Lung (tissue), 12 donors: ENCODE results near the gene MAST2. TPM values are rescaled to one million over a fixed set of nuclear protein-coding genes. Genes with fewer than 3 reads are reported as not detected.

Experiments
- ATAC-seq: fragments of 200-7000 bp; cut with Tn5 transposase; one replicate; pipeline ENCODE4 v1.9.1; 2020; ENCODE audit warnings: moderate number of reproducible peaks; ENCODE audit not compliant: insufficient read depth, low FRiP score
- DNase-seq, 3 donors: peaks; one replicate each; pipeline ENCODE4 v3.0.0-alpha.2; 2013 to 2017
- H3K27ac ChIP-seq, 2 donors: one replicate each; pipeline ENCODE4 v1.5.1; 2013; ENCODE audit warnings: mild to moderate bottlenecking in 2 of 2, moderate library complexity in 2 of 2, control low read depth in 1 of 2, inconsistent platforms in 1 of 2, low read depth in 1 of 2, low read length in 1 of 2
- H3K27me3 ChIP-seq, 3 donors: one replicate each; pipeline ENCODE4 v1.5.1; 2013; ENCODE audit warnings: low read length in 2 of 3; ENCODE audit not compliant: control insufficient read depth in 3 of 3, insufficient read depth in 3 of 3
- H3K36me3 ChIP-seq, 4 donors: one replicate each; pipeline ENCODE4 v1.5.1; 2013; ENCODE audit warnings: low read length in 4 of 4, mild to moderate bottlenecking in 1 of 4, moderate library complexity in 1 of 4; ENCODE audit not compliant: control insufficient read depth in 4 of 4, insufficient read depth in 4 of 4
- H3K4me1 ChIP-seq, 5 donors: one replicate each; pipeline ENCODE4 v1.5.1; 2013; ENCODE audit warnings: low read length in 5 of 5, mild to moderate bottlenecking in 2 of 5, moderate library complexity in 1 of 5; ENCODE audit not compliant: control insufficient read depth in 5 of 5, insufficient read depth in 5 of 5
- H3K4me3 ChIP-seq: one replicate; pipeline ENCODE4 v1.5.1; 2013; ENCODE audit warnings: mild to moderate bottlenecking, control low read depth, moderate library complexity
- H3K9ac ChIP-seq, 2 donors: one replicate each; pipeline ENCODE4 v1.5.1; 2013; ENCODE audit warnings: low read length in 2 of 2, control low read depth in 1 of 2; ENCODE audit not compliant: insufficient read depth in 1 of 2
- H3K9me3 ChIP-seq, 4 donors: one replicate each; pipeline ENCODE4 v1.5.1; 2013; ENCODE audit warnings: low read length in 3 of 4, mild to moderate bottlenecking in 1 of 4, moderate library complexity in 1 of 4; ENCODE audit not compliant: control insufficient read depth in 4 of 4, insufficient read depth in 3 of 4
- WGBS, 2 donors: extraction: QIAGEN DNeasy Blood & Tissue Kit; methylation state at CpG; one replicate each; pipeline ENCODE4 v1.1.7; 2013; 5-methylcytosine and 5-hydroxymethylcytosine counted together
- polyA plus RNA-seq, 2 donors: library from polyadenylated mRNA; stranded (reverse); fragments of 200-250 nt; gene quantifications; one replicate each; pipeline ENCODE4 v1.2.1, GENCODE V29; 2013
- total RNA-seq, 2 donors: library from RNA; depleted of rRNA in 1 of 2; stranded (reverse); fragments of >200 nt in 1 of 2; gene quantifications; one replicate each; pipeline ENCODE4 v1.2.1, GENCODE V29; 2014 to 2021
- TF ChIP-seq, protein P1 (sequence below): IDR thresholded peaks from 2 replicates; pipeline ENCODE4 v1.5.1; 2012; ENCODE audit warnings: mild to moderate bottlenecking; ENCODE audit errors: control extremely low read depth, extremely low read depth
- donor health status: control.
- donor health status: control.
- donor health status: Bipolar disorder and iron deficiency.
- donor health status: healthy.
- donor health status: DM: yes; HTN: yes; CAD: no.

Gene MAST2
- total and polyA plus RNA-seq, 4 donors = 10.5 to 28.6 (median 19.1) TPM

DNA sequence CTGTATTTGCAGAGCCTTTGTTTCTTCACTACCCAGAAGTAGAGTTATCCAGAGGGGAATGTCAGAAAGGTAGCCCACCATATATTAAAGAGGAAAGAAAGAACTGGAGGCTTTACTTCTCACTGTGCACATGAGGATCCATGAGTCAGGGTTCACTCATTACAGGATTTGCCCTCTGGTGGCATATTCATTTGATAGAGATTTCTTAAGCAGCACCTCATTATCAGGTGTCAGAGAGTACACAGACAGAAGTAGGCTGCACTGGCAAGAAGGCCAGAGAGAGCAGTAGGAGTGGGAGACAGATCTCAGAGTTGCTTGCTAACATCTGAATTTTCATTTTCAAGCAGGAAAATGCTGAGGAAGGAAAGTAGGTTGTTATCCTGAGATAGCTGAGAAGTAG lies 205.2 kb downstream of the MAST2 start:
- DNase-seq = no peak
- Histone ChIP-seq H3K9ac (no peak overlapping the region), H3K4me1 (peaks cover 0 to 4% (median 0%) of the 10 kb centered on the region in 5 donors), H3K27me3 (no peaks in the 10 kb centered on the region), H3K27ac (no peak overlapping the region), H3K9me3 (no peaks in the 10 kb centered on the region), H3K36me3 (peaks cover 15 to 52% (median 23%) of the 10 kb centered on the region in 4 donors), H3K4me3 (no peak overlapping the region)
- TF ChIP-seq, protein P1, sequence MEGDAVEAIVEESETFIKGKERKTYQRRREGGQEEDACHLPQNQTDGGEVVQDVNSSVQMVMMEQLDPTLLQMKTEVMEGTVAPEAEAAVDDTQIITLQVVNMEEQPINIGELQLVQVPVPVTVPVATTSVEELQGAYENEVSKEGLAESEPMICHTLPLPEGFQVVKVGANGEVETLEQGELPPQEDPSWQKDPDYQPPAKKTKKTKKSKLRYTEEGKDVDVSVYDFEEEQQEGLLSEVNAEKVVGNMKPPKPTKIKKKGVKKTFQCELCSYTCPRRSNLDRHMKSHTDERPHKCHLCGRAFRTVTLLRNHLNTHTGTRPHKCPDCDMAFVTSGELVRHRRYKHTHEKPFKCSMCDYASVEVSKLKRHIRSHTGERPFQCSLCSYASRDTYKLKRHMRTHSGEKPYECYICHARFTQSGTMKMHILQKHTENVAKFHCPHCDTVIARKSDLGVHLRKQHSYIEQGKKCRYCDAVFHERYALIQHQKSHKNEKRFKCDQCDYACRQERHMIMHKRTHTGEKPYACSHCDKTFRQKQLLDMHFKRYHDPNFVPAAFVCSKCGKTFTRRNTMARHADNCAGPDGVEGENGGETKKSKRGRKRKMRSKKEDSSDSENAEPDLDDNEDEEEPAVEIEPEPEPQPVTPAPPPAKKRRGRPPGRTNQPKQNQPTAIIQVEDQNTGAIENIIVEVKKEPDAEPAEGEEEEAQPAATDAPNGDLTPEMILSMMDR = no peak
- ATAC-seq = no peak

DNA sequence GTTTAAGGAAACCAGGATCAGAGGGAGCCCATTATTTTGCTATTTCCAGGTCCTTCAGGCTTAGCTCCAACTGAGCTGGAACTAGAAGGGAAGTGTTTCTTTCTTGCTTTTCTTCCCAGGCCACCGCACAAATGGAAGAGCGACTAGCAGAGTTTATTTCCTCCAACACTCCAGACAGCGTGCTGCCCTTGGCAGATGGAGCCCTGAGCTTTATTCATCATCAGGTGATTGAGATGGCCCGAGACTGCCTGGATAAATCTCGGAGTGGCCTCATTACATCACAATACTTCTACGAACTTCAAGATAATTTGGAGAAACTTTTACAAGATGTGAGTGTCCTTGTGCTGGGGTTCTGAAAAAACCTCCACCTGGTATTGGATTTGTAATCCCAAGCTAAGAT lies 207.2 kb downstream of the MAST2 start:
- Histone ChIP-seq H3K9me3 (no peaks in the 10 kb centered on the region), H3K27me3 (no peaks in the 10 kb centered on the region), H3K4me1 (no peaks in the 10 kb centered on the region), H3K4me3 (no peak overlapping the region), H3K27ac (no peak overlapping the region), H3K9ac (no peak overlapping the region), H3K36me3 (peaks cover 15 to 54% (median 23%) of the 10 kb centered on the region in 4 donors)
- no peak for DNase-seq
- 98% methylated on average over 6 of the region's 6 CpGs for WGBS, 2 donors
- no peak for ATAC-seq
- TF ChIP-seq, protein P1 = no peak

DNA sequence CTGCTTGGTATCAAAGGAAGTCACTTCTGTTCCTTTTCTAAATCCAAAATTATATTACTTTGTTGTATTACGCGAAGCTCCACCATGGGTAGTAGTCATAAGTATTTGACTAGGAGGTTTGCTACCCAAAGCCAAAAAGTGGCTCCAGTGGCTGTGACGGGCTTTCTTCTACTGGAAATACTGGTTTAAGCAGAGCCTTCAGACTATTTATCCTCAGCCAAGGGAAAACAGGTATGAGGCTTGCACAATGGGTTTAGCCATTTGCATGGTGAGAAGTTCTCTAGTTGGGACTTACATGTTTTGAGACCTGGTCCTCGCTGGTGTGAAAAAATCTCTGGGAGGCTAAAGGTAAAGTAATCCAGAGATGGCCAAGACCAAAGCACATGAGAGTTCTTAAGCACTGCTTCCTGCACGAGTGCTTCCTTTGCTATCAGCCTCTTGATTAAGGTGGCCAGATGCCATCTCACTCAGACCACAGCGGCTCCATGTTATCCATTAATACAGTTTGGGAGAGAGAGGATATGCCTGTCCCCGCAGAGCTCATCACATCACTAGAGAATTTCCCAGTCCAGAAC lies 207.8 kb downstream of the MAST2 start:
- TF ChIP-seq, protein P1 = no peak
- Histone ChIP-seq H3K9me3 (no peaks in the 10 kb centered on the region), H3K27ac (no peak overlapping the region), H3K9ac (no peak overlapping the region), H3K27me3 (no peaks in the 10 kb centered on the region), H3K4me1 (no peaks in the 10 kb centered on the region), H3K4me3 (no peak overlapping the region), H3K36me3 (peaks cover 15 to 54% (median 22%) of the 10 kb centered on the region in 4 donors)
- no peak for ATAC-seq
- no peak for DNase-seq
- 84 to 92% methylated on average over 7 of the region's 7 CpGs for WGBS, 2 donors

DNA sequence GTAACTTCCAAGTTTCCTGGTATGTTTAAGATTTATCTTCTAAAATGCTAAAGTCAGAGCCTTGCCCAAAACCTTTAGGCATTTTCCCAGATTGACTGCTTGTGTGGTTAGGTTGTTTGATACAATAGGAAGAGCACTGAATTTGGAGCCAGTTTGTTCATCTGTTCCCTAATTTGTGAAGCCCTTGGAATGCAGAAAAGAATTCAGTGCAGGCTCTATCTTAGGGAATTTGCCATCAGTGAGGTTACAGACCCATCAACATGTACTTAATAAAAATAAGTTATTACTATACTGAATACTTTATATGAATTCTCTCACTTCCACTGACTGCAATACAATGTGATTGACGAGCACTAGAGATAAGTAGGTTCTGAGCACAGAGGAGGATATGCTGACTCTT lies 208.8 kb downstream of the MAST2 start:
- WGBS, 2 donors = 90 to 97% methylated on average over 1 of the region's 1 CpG
- H3K9ac ChIP-seq = no peak overlapping the region
- H3K4me3 ChIP-seq = no peak overlapping the region
- no peaks in the 10 kb centered on the region for H3K9me3 ChIP-seq
- no peak for DNase-seq
- no peaks in the 10 kb centered on the region for H3K4me1 ChIP-seq
- H3K27me3 ChIP-seq = no peaks in the 10 kb centered on the region
- TF ChIP-seq, protein P1 = no peak
- no peak for ATAC-seq
- no peak overlapping the region for H3K27ac ChIP-seq
- peaks cover 11 to 47% (median 19%) of the 10 kb centered on the region in 4 donors for H3K36me3 ChIP-seq
